ENCODE results near the gene IPO5.
"Not testable (repeated sequence)": the region's sequence is repeated elsewhere in the genome, so short reads cannot be mapped to it uniquely, and the experiment has no call there.

The IPO5 gene

DNA sequence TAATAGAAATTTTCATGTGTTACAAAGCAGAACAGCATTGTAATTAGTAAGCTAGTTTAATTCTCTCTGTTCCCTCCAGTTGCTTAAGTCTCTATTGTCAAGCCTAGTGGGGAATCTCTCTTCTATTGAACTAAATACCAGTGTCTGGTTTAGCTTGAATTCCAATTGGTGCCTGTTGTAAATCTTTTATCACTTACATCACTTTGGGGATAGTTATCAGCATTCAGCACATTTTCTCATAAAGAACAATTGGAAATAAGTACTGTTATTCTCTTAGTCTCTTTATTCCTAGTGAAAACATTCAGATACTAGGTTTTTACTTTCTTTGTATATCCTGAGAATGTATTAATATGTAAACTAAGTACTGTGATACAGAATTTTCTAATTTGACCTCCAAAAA is 25.2 kb downstream of the IPO5 start:
- H3K4me3 ChIP-seq (ENCODE audit: low read length) = peak overlapping the region; percentile 93
- no peak for DNase-seq (ENCODE audit: low read depth)
- TF ChIP-seq, protein P1, sequence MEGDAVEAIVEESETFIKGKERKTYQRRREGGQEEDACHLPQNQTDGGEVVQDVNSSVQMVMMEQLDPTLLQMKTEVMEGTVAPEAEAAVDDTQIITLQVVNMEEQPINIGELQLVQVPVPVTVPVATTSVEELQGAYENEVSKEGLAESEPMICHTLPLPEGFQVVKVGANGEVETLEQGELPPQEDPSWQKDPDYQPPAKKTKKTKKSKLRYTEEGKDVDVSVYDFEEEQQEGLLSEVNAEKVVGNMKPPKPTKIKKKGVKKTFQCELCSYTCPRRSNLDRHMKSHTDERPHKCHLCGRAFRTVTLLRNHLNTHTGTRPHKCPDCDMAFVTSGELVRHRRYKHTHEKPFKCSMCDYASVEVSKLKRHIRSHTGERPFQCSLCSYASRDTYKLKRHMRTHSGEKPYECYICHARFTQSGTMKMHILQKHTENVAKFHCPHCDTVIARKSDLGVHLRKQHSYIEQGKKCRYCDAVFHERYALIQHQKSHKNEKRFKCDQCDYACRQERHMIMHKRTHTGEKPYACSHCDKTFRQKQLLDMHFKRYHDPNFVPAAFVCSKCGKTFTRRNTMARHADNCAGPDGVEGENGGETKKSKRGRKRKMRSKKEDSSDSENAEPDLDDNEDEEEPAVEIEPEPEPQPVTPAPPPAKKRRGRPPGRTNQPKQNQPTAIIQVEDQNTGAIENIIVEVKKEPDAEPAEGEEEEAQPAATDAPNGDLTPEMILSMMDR (conservative IDR thresholded peaks at IDR 0.05; ENCODE audit: low read depth, low read length) = no peak

- H3K4me3 ChIP-seq (ENCODE audit: low read length) = peak overlapping the region; percentile 93
- no peak for DNase-seq (ENCODE audit: low read depth)
- TF ChIP-seq, protein P1 (conservative IDR thresholded peaks at IDR 0.05; ENCODE audit: low read depth, low read length) = no peak
These were observed 25.6 kb downstream of the IPO5 start for GRCh38 chr13:97979051-97979450.

- no peak overlapping the region for H3K4me3 ChIP-seq (ENCODE audit: low read length)
- TF ChIP-seq, protein P1 (conservative IDR thresholded peaks at IDR 0.05; ENCODE audit: low read depth, low read length) = no peak
- DNase-seq (ENCODE audit: low read depth) = no peak
These were observed 26.1 kb downstream of the IPO5 start for GRCh38 chr13:97979556-97979955.

DNA sequence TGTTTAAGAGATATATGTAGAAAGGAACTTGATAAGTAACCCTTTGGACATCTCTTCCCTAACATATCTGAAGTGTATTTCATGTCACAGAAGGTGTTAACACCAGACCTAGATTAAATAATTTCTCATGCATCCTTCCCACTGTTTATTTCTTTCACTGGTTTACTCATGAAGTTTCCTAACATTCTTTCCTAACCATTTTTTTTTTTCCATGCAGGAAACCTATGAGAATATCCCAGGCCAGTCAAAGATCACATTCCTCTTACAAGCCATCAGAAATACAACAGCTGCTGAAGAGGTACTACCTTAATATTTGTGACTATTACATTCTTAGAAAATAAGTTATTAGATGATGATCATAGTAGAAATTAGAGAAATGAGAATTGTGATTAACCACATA is 28.8 kb downstream of the IPO5 start:
- DNase-seq (ENCODE audit: low read depth) = no peak
- TF ChIP-seq, protein P1 (conservative IDR thresholded peaks at IDR 0.05; ENCODE audit: low read depth, low read length) = no peak

DNA sequence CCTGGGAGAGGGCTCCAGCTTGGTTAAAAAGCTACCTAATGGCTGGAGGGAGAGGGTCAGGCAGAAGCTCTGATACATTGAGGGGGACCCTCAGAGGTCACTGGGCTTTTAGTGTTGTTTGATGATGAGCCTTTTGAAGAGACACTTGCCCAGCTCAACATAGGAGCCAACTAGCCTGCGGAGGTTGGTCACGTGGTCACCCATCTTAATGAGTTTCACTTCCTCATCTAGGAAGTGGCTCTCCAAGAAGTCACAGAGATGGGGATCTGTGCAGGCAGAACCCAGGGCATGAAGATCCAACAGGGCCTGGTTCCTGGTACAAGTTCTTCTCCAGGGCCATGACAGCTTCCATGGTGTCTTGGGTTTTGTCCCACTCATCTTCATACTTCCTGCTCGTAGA is 33.4 kb downstream of the IPO5 start:
- H3K4me3 ChIP-seq (ENCODE audit: low read length) = no peak overlapping the region
- no peak for DNase-seq (ENCODE audit: low read depth)
- TF ChIP-seq, protein P1 (conservative IDR thresholded peaks at IDR 0.05; ENCODE audit: low read depth, low read length) = no peak

More for the DNA sequence above, 28.8 kb downstream of the IPO5 start:
- no peak overlapping the region for H3K4me3 ChIP-seq (ENCODE audit: low read length)

DNA sequence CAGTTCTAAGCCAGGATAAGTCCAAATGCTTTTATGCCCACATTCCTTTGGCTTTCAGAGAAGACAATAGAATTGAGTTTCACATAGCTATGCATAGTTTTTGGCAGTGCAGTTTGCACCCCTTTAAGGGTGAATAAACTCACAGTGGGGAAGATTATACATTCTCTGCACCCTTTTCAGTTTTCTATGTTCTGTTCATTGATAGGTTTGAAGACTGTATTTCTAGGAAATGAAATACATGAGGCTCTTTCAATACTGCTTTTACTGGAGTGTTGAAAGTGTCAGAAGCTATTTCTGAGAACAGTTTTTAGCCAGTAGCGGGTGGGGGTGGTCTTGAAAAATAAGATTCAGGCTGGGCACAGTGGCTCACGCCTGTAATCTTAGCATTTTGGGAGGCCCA is 46.2 kb downstream of the IPO5 start:
- no peak for DNase-seq (ENCODE audit: low read depth)
- TF ChIP-seq, protein P1 (conservative IDR thresholded peaks at IDR 0.05; ENCODE audit: low read depth, low read length) = no peak
- H3K4me3 ChIP-seq (ENCODE audit: low read length) = no peak overlapping the region

DNA sequence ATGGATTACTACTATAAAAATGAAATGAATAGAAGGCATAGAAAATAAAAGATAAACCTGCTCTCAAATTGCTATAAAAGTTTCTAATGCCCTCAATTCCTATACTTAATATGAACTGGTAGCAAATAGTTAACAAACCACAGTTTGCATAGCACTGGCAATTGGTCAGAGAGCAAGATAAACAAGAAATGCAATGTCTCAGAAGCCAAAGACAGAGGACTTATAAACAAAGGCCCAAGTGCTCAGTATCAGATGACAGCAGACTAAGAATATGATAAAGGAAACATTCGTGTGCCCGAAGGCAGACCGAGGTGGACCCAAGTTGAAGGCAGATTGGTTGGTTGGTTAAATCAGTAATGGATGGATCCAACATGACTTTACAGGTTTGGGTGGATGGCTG is 50.6 kb downstream of the IPO5 start:
- no peak for DNase-seq (ENCODE audit: low read depth)

GRCh38 chr13:98004997-98005396 is 51.5 kb downstream of the IPO5 start:
- DNase-seq (ENCODE audit: low read depth); H3K4me3 ChIP-seq (ENCODE audit: low read length): not testable (repeated sequence)

More for the DNA sequence above, 50.6 kb downstream of the IPO5 start:
- no peak overlapping the region for H3K4me3 ChIP-seq (ENCODE audit: low read length)
- TF ChIP-seq, protein P1 (conservative IDR thresholded peaks at IDR 0.05; ENCODE audit: low read depth, low read length) = no peak
